Neutrophil (primary cell): ENCODE data around the gene ARIH1.
"Not testable (repeated sequence)": the region's sequence is repeated elsewhere in the genome, so short reads cannot be mapped to it uniquely, and the experiment has no call there.

ENCODE experiments used
- H3K27ac ChIP-seq: fragments of 200-600 bp; sonication (generic); 2 replicates; pipeline ENCODE4 v1.5.1; 2016; ENCODE audit warnings: mild to moderate bottlenecking, moderate library complexity
- H3K27me3 ChIP-seq: fragments of 200-600 bp; sonication (generic); 2 replicates; pipeline ENCODE4 v1.6.0; 2016; ENCODE audit warnings: mild to moderate bottlenecking
- H3K36me3 ChIP-seq: fragments of 200-600 bp; sonication (generic); 2 replicates; pipeline ENCODE4 v1.5.1; 2017
- H3K4me1 ChIP-seq, 2 experiments: fragments of 200-600 bp in 1 of 2; sonication (generic) in 1 of 2; 1 replicate in 1 of 2; 2 replicates in 1 of 2; pipeline versions ENCODE4 v1.5.1 to v1.6.1; 2013 to 2016; ENCODE audit warnings: low read depth in 1 of 2, low read length in 1 of 2, mild to moderate bottlenecking in 1 of 2, moderate library complexity in 1 of 2; ENCODE audit not compliant: control insufficient read depth in 1 of 2, insufficient read depth in 1 of 2
- H3K4me3 ChIP-seq, 2 experiments: fragments of 200-600 bp in 1 of 2; sonication (generic) in 1 of 2; 1 replicate in 1 of 2; 2 replicates in 1 of 2; pipeline ENCODE4 v1.5.1; 2013 to 2016; ENCODE audit warnings: low read depth in 1 of 2, low read length in 1 of 2, mild to moderate bottlenecking in 1 of 2, moderate library complexity in 1 of 2
- H3K9me3 ChIP-seq: fragments of 200-600 bp; sonication (generic); 2 replicates; pipeline ENCODE4 v1.5.1; 2016
- CTCF ChIP-seq: fragments of 200-600 bp; sonication (generic); IDR thresholded peaks from 2 replicates; pipeline ENCODE4 v1.5.1; 2016; ENCODE audit warnings: antibody characterized with exemption

ARIH1 gene

GRCh38 chr15:72609862-72610261, 135.7 kb downstream of the ARIH1 start:
- H3K4me1 ChIP-seq: no peaks in the 10 kb centered on the region
- no peaks in the 10 kb centered on the region for H3K9me3 ChIP-seq
- no peak overlapping the region for H3K4me3 ChIP-seq
- H3K36me3 ChIP-seq: no peaks in the 10 kb centered on the region
- TF ChIP-seq CTCF: no peak
- no peak overlapping the region for H3K27ac ChIP-seq
- no peaks in the 10 kb centered on the region for H3K27me3 ChIP-seq

- not testable (repeated sequence) for H3K4me3 ChIP-seq, H3K27ac ChIP-seq, H3K9me3 ChIP-seq, H3K4me1 ChIP-seq, H3K36me3 ChIP-seq, H3K27me3 ChIP-seq
Measured at GRCh38 chr15:72612324-72612723, 138.2 kb downstream of the ARIH1 start.

- H3K36me3 ChIP-seq: no peaks in the 10 kb centered on the region
- H3K9me3 ChIP-seq: no peaks in the 10 kb centered on the region
- no peaks in the 10 kb centered on the region for H3K27me3 ChIP-seq
- no peak overlapping the region for H3K27ac ChIP-seq
- no peak overlapping the region for H3K4me3 ChIP-seq
- no peaks in the 10 kb centered on the region for H3K4me1 ChIP-seq
- no peak for TF ChIP-seq CTCF
Measured at GRCh38 chr15:72614810-72615532, 140.8 kb downstream of the ARIH1 start.

GRCh38 chr15:72615533-72616233, 141.6 kb downstream of the ARIH1 start:
- H3K4me3 ChIP-seq, H3K4me1 ChIP-seq, H3K9me3 ChIP-seq, H3K27ac ChIP-seq, H3K36me3 ChIP-seq, H3K27me3 ChIP-seq: not testable (repeated sequence)

GRCh38 chr15:72616491-72617210, 142.5 kb downstream of the ARIH1 start:
- H3K4me3 ChIP-seq: no peak overlapping the region
- no peaks in the 10 kb centered on the region for H3K9me3 ChIP-seq
- H3K27me3 ChIP-seq: no peaks in the 10 kb centered on the region
- no peaks in the 10 kb centered on the region for H3K4me1 ChIP-seq
- H3K27ac ChIP-seq: no peak overlapping the region
- no peak for TF ChIP-seq CTCF
- H3K36me3 ChIP-seq: no peaks in the 10 kb centered on the region

- not testable (repeated sequence) for H3K4me3 ChIP-seq, H3K4me1 ChIP-seq, H3K27me3 ChIP-seq, H3K9me3 ChIP-seq, H3K27ac ChIP-seq, H3K36me3 ChIP-seq
Measured at GRCh38 chr15:72623854-72624253, 149.7 kb downstream of the ARIH1 start.

- not testable (repeated sequence) for H3K36me3 ChIP-seq, H3K9me3 ChIP-seq, H3K4me3 ChIP-seq, H3K4me1 ChIP-seq, H3K27ac ChIP-seq, H3K27me3 ChIP-seq
Measured at GRCh38 chr15:72626153-72626552, 152.0 kb downstream of the ARIH1 start.

- H3K27ac ChIP-seq, H3K4me3 ChIP-seq, H3K27me3 ChIP-seq, H3K36me3 ChIP-seq, H3K9me3 ChIP-seq, H3K4me1 ChIP-seq: not testable (repeated sequence)
Measured at GRCh38 chr15:72628249-72629067, 154.3 kb downstream of the ARIH1 start.

- not testable (repeated sequence) for H3K36me3 ChIP-seq, H3K27ac ChIP-seq, H3K4me3 ChIP-seq, H3K9me3 ChIP-seq, H3K4me1 ChIP-seq, H3K27me3 ChIP-seq
Measured at GRCh38 chr15:72629068-72629570, 155.0 kb downstream of the ARIH1 start.
